NCI-H1105 (cell line): Measurements from ENCODE around the gene SLAMF6.
"Not testable (repeated sequence)": the region's sequence is repeated elsewhere in the genome, so short reads cannot be mapped to it uniquely, and the experiment has no call there.

Experiments
- DNase-seq: peaks from one replicate; lab custom pipeline; 2025; lab: John Stamatoyannopoulos, UW

SLAMF6 gene

GRCh38 chr1:160542303-160542945, 19.4 kb upstream of the SLAMF6 start:
- DNase-seq, result no peak

GRCh38 chr1:160541622-160542302, 18.7 kb upstream of the SLAMF6 start:
- DNase-seq, result no peak

- no peak for DNase-seq
Measured at GRCh38 chr1:160540859-160541233, 17.8 kb upstream of the SLAMF6 start.

- no peak for DNase-seq
Measured at GRCh38 chr1:160539990-160540858, 17.2 kb upstream of the SLAMF6 start.

- DNase-seq, result no peak
Measured at GRCh38 chr1:160539684-160539989, 16.6 kb upstream of the SLAMF6 start.

GRCh38 chr1:160538985-160539651, 16.1 kb upstream of the SLAMF6 start:
- no peak for DNase-seq

- DNase-seq, result no peak
Measured at GRCh38 chr1:160537714-160538665, 14.9 kb upstream of the SLAMF6 start.

- no peak for DNase-seq
Measured at GRCh38 chr1:160534823-160535605, 12.0 kb upstream of the SLAMF6 start.

GRCh38 chr1:160532557-160532813, 9.4 kb upstream of the SLAMF6 start:
- DNase-seq, result not testable (repeated sequence)

GRCh38 chr1:160531809-160532556, 8.9 kb upstream of the SLAMF6 start:
- DNase-seq, result not testable (repeated sequence)

GRCh38 chr1:160529401-160529952, 6.4 kb upstream of the SLAMF6 start:
- not testable (repeated sequence) for DNase-seq

GRCh38 chr1:160523789-160524188, 734 bp upstream of the SLAMF6 start:
- not testable (repeated sequence) for DNase-seq

- no peak for DNase-seq
Measured at GRCh38 chr1:160522136-160522535, 919 bp downstream of the SLAMF6 start.

- no peak for DNase-seq
Measured at GRCh38 chr1:160521554-160521953, 1.5 kb downstream of the SLAMF6 start.

- no peak for DNase-seq
Measured at GRCh38 chr1:160520999-160521398, 2.1 kb downstream of the SLAMF6 start.

GRCh38 chr1:160520582-160520981, 2.5 kb downstream of the SLAMF6 start:
- DNase-seq, result no peak

GRCh38 chr1:160519642-160520435, 3.2 kb downstream of the SLAMF6 start:
- no peak for DNase-seq

- DNase-seq, result not testable (repeated sequence)
Measured at GRCh38 chr1:160517519-160517918, 5.5 kb downstream of the SLAMF6 start.

- not testable (repeated sequence) for DNase-seq
Measured at GRCh38 chr1:160515908-160516307, 7.1 kb downstream of the SLAMF6 start.
